ENCODE results near the gene RFK.

The RFK gene

GRCh38 chr9:76377791-76378190 lies 16.4 kb downstream of the RFK start:
- no peaks in the 10 kb centered on the region for H3K79me1 ChIP-seq (ENCODE audit: low read depth, low read length)
- no peak overlapping the region for H3K18ac ChIP-seq (ENCODE audit: low read length)
- no peak overlapping the region for H3K27ac ChIP-seq (replicated peaks; ENCODE audit: low read length)
- H4K8ac ChIP-seq (ENCODE audit: low read depth, low read length) = no peak overlapping the region
- DNase-seq (ENCODE audit: low spot score) = no peak
- no peak overlapping the region for H2AK5ac ChIP-seq (ENCODE audit: low read depth, low read length)
- H3K4ac ChIP-seq (ENCODE audit: low read length) = no peak overlapping the region
- H3K14ac ChIP-seq (ENCODE audit: low read length) = no peak overlapping the region
- H2BK5ac ChIP-seq (ENCODE audit: low read length) = no peak overlapping the region
- no peak overlapping the region for H2BK12ac ChIP-seq (ENCODE audit: low read length)
- no peak overlapping the region for H2AFZ ChIP-seq (ENCODE audit: low read length)
- H3K9me3 ChIP-seq (replicated peaks in 1 of 2; ENCODE audit: control insufficient read depth in 2 of 2, insufficient read depth in 1 of 2, low read depth in 1 of 2, low read length in 2 of 2) = no peaks in the 10 kb centered on the region
- no peak overlapping the region for H2BK120ac ChIP-seq (ENCODE audit: low read depth, low read length)
- no peak overlapping the region for H3K23ac ChIP-seq (ENCODE audit: low read depth, low read length, poor library complexity)
- no peak overlapping the region for H3K4me3 ChIP-seq (ENCODE audit: low read length in 2 of 2)
- no peaks in the 10 kb centered on the region for H3K36me3 ChIP-seq (replicated peaks in 1 of 2; ENCODE audit: control insufficient read depth in 2 of 2, insufficient read depth in 2 of 2, low read length in 2 of 2)
- H3K9ac ChIP-seq (ENCODE audit: low read depth, low read length, poor library complexity) = no peak overlapping the region
- H3K4me1 ChIP-seq (ENCODE audit: control insufficient read depth in 2 of 2, insufficient read depth in 1 of 2, low read depth in 1 of 2, low read length in 2 of 2) = peaks cover 6% of the 10 kb centered on the region in 2 donors
- no peaks in the 10 kb centered on the region for H3K27me3 ChIP-seq (ENCODE audit: control insufficient read depth in 3 of 3, insufficient read depth in 3 of 3, low read depth in 1 of 3, low read length in 3 of 3)
- H4K91ac ChIP-seq (ENCODE audit: low read depth, low read length, poor library complexity) = no peak overlapping the region
- H3K4me2 ChIP-seq (ENCODE audit: insufficient read depth, low read length, poor library complexity, severe bottlenecking) = no peak overlapping the region
- H2BK15ac ChIP-seq (ENCODE audit: low read length) = no peak overlapping the region

- H3K9ac ChIP-seq (ENCODE audit: low read depth, low read length, poor library complexity) = no peak overlapping the region
- H3K36me3 ChIP-seq (replicated peaks in 1 of 2; ENCODE audit: control insufficient read depth in 2 of 2, insufficient read depth in 2 of 2, low read length in 2 of 2) = no peaks in the 10 kb centered on the region
- H2AFZ ChIP-seq (ENCODE audit: low read length) = peak overlapping the region; percentile 69
- no peak overlapping the region for H3K27ac ChIP-seq (replicated peaks; ENCODE audit: low read length)
- no peak overlapping the region for H3K4ac ChIP-seq (ENCODE audit: low read length)
- no peak overlapping the region for H4K8ac ChIP-seq (ENCODE audit: low read depth, low read length)
- no peak overlapping the region for H2AK5ac ChIP-seq (ENCODE audit: low read depth, low read length)
- H3K14ac ChIP-seq (ENCODE audit: low read length) = no peak overlapping the region
- WGBS, 2 donors (ENCODE audit: extremely low coverage in 2 of 2, insufficient read length in 2 of 2, insufficient replicate concordance in 1 of 2) = no CpG with 5 or more reads among the region's 10 CpGs
- no peak overlapping the region for H3K4me2 ChIP-seq (ENCODE audit: insufficient read depth, low read length, poor library complexity, severe bottlenecking)
- no peaks in the 10 kb centered on the region for H3K27me3 ChIP-seq (ENCODE audit: control insufficient read depth in 3 of 3, insufficient read depth in 3 of 3, low read depth in 1 of 3, low read length in 3 of 3)
- H2BK120ac ChIP-seq (ENCODE audit: low read depth, low read length) = no peak overlapping the region
- no peak overlapping the region for H2BK12ac ChIP-seq (ENCODE audit: low read length)
- DNase-seq (ENCODE audit: low spot score) = no peak
- H3K23ac ChIP-seq (ENCODE audit: low read depth, low read length, poor library complexity) = no peak overlapping the region
- no peak overlapping the region for H4K91ac ChIP-seq (ENCODE audit: low read depth, low read length, poor library complexity)
- no peaks in the 10 kb centered on the region for H3K79me1 ChIP-seq (ENCODE audit: low read depth, low read length)
- no peak overlapping the region for H3K4me3 ChIP-seq (ENCODE audit: low read length in 2 of 2)
- H3K9me3 ChIP-seq (replicated peaks in 1 of 2; ENCODE audit: control insufficient read depth in 2 of 2, insufficient read depth in 1 of 2, low read depth in 1 of 2, low read length in 2 of 2) = no peaks in the 10 kb centered on the region
- no peak overlapping the region for H3K18ac ChIP-seq (ENCODE audit: low read length)
- H3K4me1 ChIP-seq (ENCODE audit: control insufficient read depth in 2 of 2, insufficient read depth in 1 of 2, low read depth in 1 of 2, low read length in 2 of 2) = peaks cover 6 to 7% of the 10 kb centered on the region in 2 donors
- no peak overlapping the region for H2BK15ac ChIP-seq (ENCODE audit: low read length)
- H2BK5ac ChIP-seq (ENCODE audit: low read length) = no peak overlapping the region
Measured at GRCh38 chr9:76374783-76375559, 19.3 kb downstream of the RFK start.

GRCh38 chr9:76373784-76374474 lies 20.3 kb downstream of the RFK start:
- Histone ChIP-seq H2BK12ac (ENCODE audit: low read length) (no peak overlapping the region), H3K36me3 (replicated peaks in 1 of 2; ENCODE audit: control insufficient read depth in 2 of 2, insufficient read depth in 2 of 2, low read length in 2 of 2) (no peaks in the 10 kb centered on the region), H3K4me1 (ENCODE audit: control insufficient read depth in 2 of 2, insufficient read depth in 1 of 2, low read depth in 1 of 2, low read length in 2 of 2) (peaks cover 6 to 11% of the 10 kb centered on the region in 2 donors), H3K9me3 (replicated peaks in 1 of 2; ENCODE audit: control insufficient read depth in 2 of 2, insufficient read depth in 1 of 2, low read depth in 1 of 2, low read length in 2 of 2) (no peaks in the 10 kb centered on the region), H2BK15ac (ENCODE audit: low read length) (no peak overlapping the region), H2BK120ac (ENCODE audit: low read depth, low read length) (no peak overlapping the region), H3K23ac (ENCODE audit: low read depth, low read length, poor library complexity) (no peak overlapping the region), H3K4ac (ENCODE audit: low read length) (no peak overlapping the region), H3K79me1 (ENCODE audit: low read depth, low read length) (no peaks in the 10 kb centered on the region), H3K4me3 (ENCODE audit: low read length in 2 of 2) (no peak overlapping the region), H3K4me2 (ENCODE audit: insufficient read depth, low read length, poor library complexity, severe bottlenecking) (no peak overlapping the region), H3K9ac (ENCODE audit: low read depth, low read length, poor library complexity) (no peak overlapping the region), H4K8ac (ENCODE audit: low read depth, low read length) (no peak overlapping the region), H3K27ac (replicated peaks; ENCODE audit: low read length) (no peak overlapping the region), H2AFZ (ENCODE audit: low read length) (no peak overlapping the region), H3K27me3 (ENCODE audit: control insufficient read depth in 3 of 3, insufficient read depth in 3 of 3, low read depth in 1 of 3, low read length in 3 of 3) (no peaks in the 10 kb centered on the region), H3K14ac (ENCODE audit: low read length) (no peak overlapping the region), H3K18ac (ENCODE audit: low read length) (no peak overlapping the region), H4K91ac (ENCODE audit: low read depth, low read length, poor library complexity) (no peak overlapping the region), H2AK5ac (ENCODE audit: low read depth, low read length) (no peak overlapping the region), H2BK5ac (ENCODE audit: low read length) (no peak overlapping the region)
- DNase-seq (ENCODE audit: low spot score) = no peak
- WGBS, 2 donors (ENCODE audit: extremely low coverage in 2 of 2, insufficient read length in 2 of 2, insufficient replicate concordance in 1 of 2) = no CpG with 5 or more reads among the region's 6 CpGs

DNA sequence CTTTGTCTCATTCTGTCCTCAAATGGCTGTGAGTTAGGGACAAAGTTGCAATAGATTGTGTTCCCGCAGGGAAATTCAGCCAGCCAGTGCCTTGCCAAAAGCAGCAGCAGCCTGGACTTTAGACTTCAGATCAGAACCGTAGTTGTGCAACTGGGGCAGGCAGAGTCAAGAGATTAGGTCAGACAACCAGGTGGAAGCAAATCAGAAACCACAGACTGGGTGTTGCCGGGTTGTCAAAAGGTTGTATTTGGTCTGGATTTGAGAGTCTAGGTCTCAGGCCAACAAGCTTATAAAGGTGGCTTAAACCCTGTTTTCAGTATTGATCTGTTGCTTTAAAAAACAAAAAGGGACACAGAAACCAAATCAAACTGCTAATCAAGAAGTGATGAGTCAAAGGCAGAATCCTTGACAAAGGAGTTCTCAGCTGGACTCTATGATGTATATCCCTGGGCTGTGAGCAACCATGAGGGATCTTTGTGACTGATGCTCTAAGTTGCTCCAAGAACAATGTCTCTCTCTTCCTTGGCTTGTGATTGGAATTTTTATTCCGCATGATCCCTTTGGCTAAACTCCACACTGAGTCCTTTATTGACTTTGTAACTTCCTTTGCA lies 20.9 kb downstream of the RFK start:
- no peak overlapping the region for H4K8ac ChIP-seq (ENCODE audit: low read depth, low read length)
- peak overlapping the region; percentile 24 for H2AFZ ChIP-seq (ENCODE audit: low read length)
- H3K27ac ChIP-seq (replicated peaks; ENCODE audit: low read length) = no peak overlapping the region
- no peaks in the 10 kb centered on the region for H3K79me1 ChIP-seq (ENCODE audit: low read depth, low read length)
- no peak overlapping the region for H2AK5ac ChIP-seq (ENCODE audit: low read depth, low read length)
- no peak overlapping the region for H2BK5ac ChIP-seq (ENCODE audit: low read length)
- no peak overlapping the region for H3K9ac ChIP-seq (ENCODE audit: low read depth, low read length, poor library complexity)
- H4K91ac ChIP-seq (ENCODE audit: low read depth, low read length, poor library complexity) = no peak overlapping the region
- H3K14ac ChIP-seq (ENCODE audit: low read length) = no peak overlapping the region
- H3K18ac ChIP-seq (ENCODE audit: low read length) = no peak overlapping the region
- no peak for DNase-seq (ENCODE audit: low spot score)
- H2BK15ac ChIP-seq (ENCODE audit: low read length) = no peak overlapping the region
- no peak overlapping the region for H3K4me2 ChIP-seq (ENCODE audit: insufficient read depth, low read length, poor library complexity, severe bottlenecking)
- no peak overlapping the region for H2BK12ac ChIP-seq (ENCODE audit: low read length)
- H3K36me3 ChIP-seq (replicated peaks in 1 of 2; ENCODE audit: control insufficient read depth in 2 of 2, insufficient read depth in 2 of 2, low read length in 2 of 2) = no peaks in the 10 kb centered on the region
- no peak overlapping the region for H2BK120ac ChIP-seq (ENCODE audit: low read depth, low read length)
- no peak overlapping the region for H3K4ac ChIP-seq (ENCODE audit: low read length)
- H3K23ac ChIP-seq (ENCODE audit: low read depth, low read length, poor library complexity) = no peak overlapping the region
- no CpG with 5 or more reads among the region's 4 CpGs for WGBS, 2 donors (ENCODE audit: extremely low coverage in 2 of 2, insufficient read length in 2 of 2, insufficient replicate concordance in 1 of 2)
- H3K4me3 ChIP-seq (ENCODE audit: low read length in 2 of 2) = no peak overlapping the region
- H3K27me3 ChIP-seq (ENCODE audit: control insufficient read depth in 3 of 3, insufficient read depth in 3 of 3, low read depth in 1 of 3, low read length in 3 of 3) = no peaks in the 10 kb centered on the region
- H3K9me3 ChIP-seq (replicated peaks in 1 of 2; ENCODE audit: control insufficient read depth in 2 of 2, insufficient read depth in 1 of 2, low read depth in 1 of 2, low read length in 2 of 2) = no peaks in the 10 kb centered on the region
- peaks cover 6 to 11% of the 10 kb centered on the region in 2 donors for H3K4me1 ChIP-seq (ENCODE audit: control insufficient read depth in 2 of 2, insufficient read depth in 1 of 2, low read depth in 1 of 2, low read length in 2 of 2)

All from neuronal stem cell (in vitro differentiated cells).